Neutrophil (primary cell): ENCODE data around the gene TEX35.
A peak's percentile ranks its signal among the peaks of the same experiment; 100 is the strongest.

ENCODE experiments used
- H3K27ac ChIP-seq: fragments of 200-600 bp; sonication (generic); 2 replicates; pipeline ENCODE4 v1.5.1; 2016; ENCODE audit warnings: mild to moderate bottlenecking, moderate library complexity
- H3K27me3 ChIP-seq: fragments of 200-600 bp; sonication (generic); 2 replicates; pipeline ENCODE4 v1.6.0; 2016; ENCODE audit warnings: mild to moderate bottlenecking
- H3K36me3 ChIP-seq: fragments of 200-600 bp; sonication (generic); 2 replicates; pipeline ENCODE4 v1.5.1; 2017
- H3K4me1 ChIP-seq, 2 experiments: fragments of 200-600 bp in 1 of 2; sonication (generic) in 1 of 2; 1 replicate in 1 of 2; 2 replicates in 1 of 2; pipeline versions ENCODE4 v1.5.1 to v1.6.1; 2013 to 2016; ENCODE audit warnings: low read depth in 1 of 2, low read length in 1 of 2, mild to moderate bottlenecking in 1 of 2, moderate library complexity in 1 of 2; ENCODE audit not compliant: control insufficient read depth in 1 of 2, insufficient read depth in 1 of 2
- H3K4me3 ChIP-seq, 2 experiments: fragments of 200-600 bp in 1 of 2; sonication (generic) in 1 of 2; 1 replicate in 1 of 2; 2 replicates in 1 of 2; pipeline ENCODE4 v1.5.1; 2013 to 2016; ENCODE audit warnings: low read depth in 1 of 2, low read length in 1 of 2, mild to moderate bottlenecking in 1 of 2, moderate library complexity in 1 of 2
- H3K9me3 ChIP-seq: fragments of 200-600 bp; sonication (generic); 2 replicates; pipeline ENCODE4 v1.5.1; 2016
- CTCF ChIP-seq: fragments of 200-600 bp; sonication (generic); IDR thresholded peaks from 2 replicates; pipeline ENCODE4 v1.5.1; 2016; ENCODE audit warnings: antibody characterized with exemption

TEX35 gene

GRCh38 chr1:178529364-178530036 is 16.6 kb downstream of the TEX35 start:
- no peak for TF ChIP-seq CTCF
- Histone ChIP-seq H3K27ac (no peak overlapping the region), H3K27me3 (no peaks in the 10 kb centered on the region), H3K4me1 (peaks cover 0 to 7% of the 10 kb centered on the region in 2 experiments), H3K36me3 (no peaks in the 10 kb centered on the region), H3K9me3 (no peaks in the 10 kb centered on the region), H3K4me3 (no peak overlapping the region)

DNA sequence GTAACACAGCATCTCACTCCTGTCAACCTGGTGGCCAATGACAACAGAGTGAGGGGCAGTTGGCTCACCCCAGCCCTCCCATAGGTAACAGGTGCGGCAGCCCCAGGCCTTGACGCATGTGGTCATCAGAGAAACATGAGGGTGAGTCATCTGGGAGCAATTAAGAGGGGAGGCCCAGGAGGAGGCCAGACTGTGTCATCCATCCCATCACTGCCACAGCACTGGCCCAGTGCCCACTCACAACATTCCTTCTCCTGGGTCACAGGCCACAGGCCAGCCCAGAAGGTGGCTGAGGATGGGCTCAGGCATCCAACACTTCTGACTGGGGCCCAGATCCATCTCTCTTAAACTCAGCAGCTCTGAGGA is 17.1 kb downstream of the TEX35 start:
- no peaks in the 10 kb centered on the region for H3K9me3 ChIP-seq
- H3K27ac ChIP-seq = no peak overlapping the region
- no peaks in the 10 kb centered on the region for H3K36me3 ChIP-seq
- no peak overlapping the region for H3K4me3 ChIP-seq
- H3K27me3 ChIP-seq = no peaks in the 10 kb centered on the region
- H3K4me1 ChIP-seq = peaks cover 0 to 7% of the 10 kb centered on the region in 2 experiments
- no peak for TF ChIP-seq CTCF

DNA sequence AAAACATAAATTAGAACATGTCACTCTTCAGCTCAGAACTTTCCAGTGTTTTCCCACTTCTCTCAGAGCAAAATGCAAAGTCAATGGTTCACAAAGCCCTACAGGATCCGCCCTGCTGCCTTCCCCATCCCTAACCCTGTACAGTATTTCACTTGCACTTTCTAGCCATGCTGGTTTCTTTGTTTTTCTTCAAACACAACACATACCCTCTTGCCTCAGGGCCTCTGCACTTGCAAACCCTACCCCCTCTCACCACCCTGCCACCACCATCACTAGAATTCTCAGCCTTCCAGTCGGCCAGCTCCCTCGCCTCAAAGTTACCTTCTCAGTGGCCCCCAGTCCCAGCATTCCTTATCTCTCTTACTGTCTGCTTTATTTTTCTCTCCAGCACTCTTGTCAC is 17.6 kb downstream of the TEX35 start:
- no peak for TF ChIP-seq CTCF
- Histone ChIP-seq H3K36me3 (no peaks in the 10 kb centered on the region), H3K27me3 (no peaks in the 10 kb centered on the region), H3K4me3 (no peak overlapping the region), H3K4me1 (peaks cover 0 to 7% of the 10 kb centered on the region in 2 experiments), H3K27ac (no peak overlapping the region), H3K9me3 (no peaks in the 10 kb centered on the region)

GRCh38 chr1:178531887-178532286 is 19.0 kb downstream of the TEX35 start:
- H3K27ac ChIP-seq = no peak overlapping the region
- H3K9me3 ChIP-seq = no peaks in the 10 kb centered on the region
- no peak overlapping the region for H3K4me3 ChIP-seq
- no peaks in the 10 kb centered on the region for H3K27me3 ChIP-seq
- H3K36me3 ChIP-seq = no peaks in the 10 kb centered on the region
- H3K4me1 ChIP-seq = peaks cover 0 to 7% of the 10 kb centered on the region in 2 experiments
- TF ChIP-seq CTCF = no peak

DNA sequence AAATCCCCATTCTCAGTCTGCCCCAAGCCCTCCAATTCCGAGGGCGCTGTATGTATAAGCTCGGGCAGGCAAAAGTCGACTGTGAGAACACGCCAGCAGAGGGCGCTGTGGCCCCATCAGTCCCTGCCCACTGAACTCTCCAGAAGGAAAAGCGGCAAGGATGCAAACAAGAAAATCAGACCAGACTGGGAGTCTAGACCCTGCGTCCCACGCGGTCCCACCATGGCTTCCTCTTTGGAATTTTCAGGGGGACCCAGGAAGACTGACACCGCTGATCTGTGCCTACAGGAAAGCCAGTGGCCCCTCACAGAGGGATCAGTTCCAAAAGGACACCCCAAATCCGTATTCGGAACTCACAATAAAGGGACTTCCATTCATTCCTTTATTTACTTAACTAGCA is 19.5 kb downstream of the TEX35 start:
- Histone ChIP-seq H3K27ac (no peak overlapping the region), H3K27me3 (no peaks in the 10 kb centered on the region), H3K36me3 (no peaks in the 10 kb centered on the region), H3K4me3 (no peak overlapping the region), H3K4me1 (peaks cover 0 to 7% of the 10 kb centered on the region in 2 experiments), H3K9me3 (no peaks in the 10 kb centered on the region)
- TF ChIP-seq CTCF = peak; percentile 74
